ENCODE measurements around the gene OGFOD3. TPM values are rescaled to one million over a fixed set of nuclear protein-coding genes. Genes with fewer than 3 reads are reported as not detected.
A peak's percentile ranks its signal among the peaks of the same experiment; 100 is the strongest.
"Not testable (repeated sequence)": the region's sequence is repeated elsewhere in the genome, so short reads cannot be mapped to it uniquely, and the experiment has no call there.

OGFOD3 gene
- total RNA-seq, 2 experiments from 2014 or later = 12.9 to 13.7 TPM

GRCh38 chr17:82383411-82383810, 35.0 kb downstream of the OGFOD3 start:
- POLR2A ChIA-PET = no interaction called here
- H3K4me3 Mint-ChIP-seq = no peak overlapping the region

GRCh38 chr17:82382933-82383255, 35.5 kb downstream of the OGFOD3 start:
- H3K27me3 Mint-ChIP-seq = peaks cover 23% of the 10 kb centered on the region

More at GRCh38 chr17:82383411-82383810, 35.0 kb downstream of the OGFOD3 start:
- H3K36me3 ChIP-seq (ENCODE audit: insufficient read depth, low read length) = no peaks in the 10 kb centered on the region
- no peak overlapping the region for H3K4me3 ChIP-seq (ENCODE audit: low read length)
- Mint-ChIP-seq H3K9me3 (no peaks in the 10 kb centered on the region), H3K4me1 (ENCODE audit: low read depth) (no peaks in the 10 kb centered on the region), H3K27ac (no peak overlapping the region), H3K36me3 (ENCODE audit: low read depth) (no peaks in the 10 kb centered on the region), H3K27me3 (peaks cover 23% of the 10 kb centered on the region)
- no peak overlapping the region for H3K27ac ChIP-seq (ENCODE audit: low read depth in 1 of 2, low read length in 2 of 2)
- H3K27me3 ChIP-seq (ENCODE audit: control insufficient read depth in 1 of 2, insufficient read depth in 2 of 2, low read length in 2 of 2) = peaks cover 21 to 26% of the 10 kb centered on the region in 2 experiments
- peaks cover 12% of the 10 kb centered on the region for H3K4me1 ChIP-seq (ENCODE audit: insufficient read depth, low read length)
- CTCF ChIA-PET = no interaction called here
- peaks cover 0 to 9% of the 10 kb centered on the region in 2 experiments for H3K9me3 ChIP-seq (ENCODE audit: control insufficient read depth in 1 of 2, insufficient read depth in 1 of 2, low read length in 2 of 2)
- no peak for ATAC-seq (ENCODE audit: poor library complexity)
- intact Hi-C loops (cut with DNase I, micrococcal nuclease) = no loop called here
- peak in 1 of 14 experiments; percentile 2 for DNase-seq
- TF ChIP-seq CTCF (IDR thresholded peaks at IDR 0.05) = no peak

GRCh38 chr17:82382220-82382932, 36.0 kb downstream of the OGFOD3 start:
- peak in 1 of 14 experiments; percentile 1 for DNase-seq
- H3K27ac Mint-ChIP-seq; ATAC-seq (ENCODE audit: poor library complexity); intact Hi-C loops (cut with DNase I, micrococcal nuclease); H3K4me3 Mint-ChIP-seq; H3K36me3 Mint-ChIP-seq (ENCODE audit: low read depth); H3K9me3 Mint-ChIP-seq; POLR2A ChIA-PET; H3K4me3 ChIP-seq (ENCODE audit: low read length); H3K27ac ChIP-seq (ENCODE audit: low read depth in 1 of 2, low read length in 2 of 2); H3K4me1 Mint-ChIP-seq (ENCODE audit: low read depth); H3K36me3 ChIP-seq (ENCODE audit: insufficient read depth, low read length); CTCF ChIA-PET: not testable (repeated sequence)
- Histone ChIP-seq H3K27me3 (ENCODE audit: control insufficient read depth in 1 of 2, insufficient read depth in 2 of 2, low read length in 2 of 2) (peaks cover 23 to 26% of the 10 kb centered on the region in 2 experiments), H3K4me1 (ENCODE audit: insufficient read depth, low read length) (peaks cover 10% of the 10 kb centered on the region), H3K9me3 (ENCODE audit: control insufficient read depth in 1 of 2, insufficient read depth in 1 of 2, low read length in 2 of 2) (peaks cover 0 to 10% of the 10 kb centered on the region in 2 experiments)
- H3K27me3 Mint-ChIP-seq = peaks cover 26% of the 10 kb centered on the region

More at GRCh38 chr17:82382933-82383255, 35.5 kb downstream of the OGFOD3 start:
- Histone ChIP-seq H3K4me3 (ENCODE audit: low read length) (no peak overlapping the region), H3K27ac (ENCODE audit: low read depth in 1 of 2, low read length in 2 of 2) (no peak overlapping the region), H3K36me3 (ENCODE audit: insufficient read depth, low read length) (no peaks in the 10 kb centered on the region), H3K4me1 (ENCODE audit: insufficient read depth, low read length) (peaks cover 12% of the 10 kb centered on the region), H3K9me3 (ENCODE audit: control insufficient read depth in 1 of 2, insufficient read depth in 1 of 2, low read length in 2 of 2) (peaks cover 0 to 10% of the 10 kb centered on the region in 2 experiments), H3K27me3 (ENCODE audit: control insufficient read depth in 1 of 2, insufficient read depth in 2 of 2, low read length in 2 of 2) (peaks cover 23 to 26% of the 10 kb centered on the region in 2 experiments)
- no peaks in the 10 kb centered on the region for H3K9me3 Mint-ChIP-seq
- no peak overlapping the region for H3K4me3 Mint-ChIP-seq
- POLR2A ChIA-PET = no interaction called here
- no peaks in the 10 kb centered on the region for H3K4me1 Mint-ChIP-seq (ENCODE audit: low read depth)
- TF ChIP-seq CTCF (IDR thresholded peaks at IDR 0.05) = no peak
- no peak for DNase-seq
- no peaks in the 10 kb centered on the region for H3K36me3 Mint-ChIP-seq (ENCODE audit: low read depth)
- ATAC-seq (ENCODE audit: poor library complexity) = no peak
- intact Hi-C loops (cut with DNase I, micrococcal nuclease) = no loop called here
- CTCF ChIA-PET = no interaction called here
- H3K27ac Mint-ChIP-seq = no peak overlapping the region

- H3K36me3 ChIP-seq (ENCODE audit: insufficient read depth, low read length); H3K36me3 Mint-ChIP-seq (ENCODE audit: low read depth); CTCF ChIA-PET; intact Hi-C loops (cut with DNase I, micrococcal nuclease); ATAC-seq (ENCODE audit: poor library complexity); H3K9me3 Mint-ChIP-seq; H3K4me3 Mint-ChIP-seq; H3K4me3 ChIP-seq (ENCODE audit: low read length); POLR2A ChIA-PET; DNase-seq; H3K4me1 ChIP-seq (ENCODE audit: insufficient read depth, low read length); H3K4me1 Mint-ChIP-seq (ENCODE audit: low read depth); H3K27ac Mint-ChIP-seq; H3K27ac ChIP-seq (ENCODE audit: low read depth in 1 of 2, low read length in 2 of 2): not testable (repeated sequence)
- H3K9me3 ChIP-seq (ENCODE audit: control insufficient read depth in 1 of 2, insufficient read depth in 1 of 2, low read length in 2 of 2) = peaks cover 0 to 10% of the 10 kb centered on the region in 2 experiments
- H3K27me3 Mint-ChIP-seq = peaks cover 28% of the 10 kb centered on the region
- H3K27me3 ChIP-seq (ENCODE audit: control insufficient read depth in 1 of 2, insufficient read depth in 2 of 2, low read length in 2 of 2) = peaks cover 23 to 26% of the 10 kb centered on the region in 2 experiments
Observed at GRCh38 chr17:82381703-82382009, 36.7 kb downstream of the OGFOD3 start.
